ENCODE measurements around the gene SURF6. TPM values are rescaled to one million over a fixed set of nuclear protein-coding genes. Genes with fewer than 3 reads are reported as not detected.

Gene SURF6
- total and polyA plus RNA-seq, 2 experiments from 2014 or later, result 17.6 to 27.6 TPM

DNA sequence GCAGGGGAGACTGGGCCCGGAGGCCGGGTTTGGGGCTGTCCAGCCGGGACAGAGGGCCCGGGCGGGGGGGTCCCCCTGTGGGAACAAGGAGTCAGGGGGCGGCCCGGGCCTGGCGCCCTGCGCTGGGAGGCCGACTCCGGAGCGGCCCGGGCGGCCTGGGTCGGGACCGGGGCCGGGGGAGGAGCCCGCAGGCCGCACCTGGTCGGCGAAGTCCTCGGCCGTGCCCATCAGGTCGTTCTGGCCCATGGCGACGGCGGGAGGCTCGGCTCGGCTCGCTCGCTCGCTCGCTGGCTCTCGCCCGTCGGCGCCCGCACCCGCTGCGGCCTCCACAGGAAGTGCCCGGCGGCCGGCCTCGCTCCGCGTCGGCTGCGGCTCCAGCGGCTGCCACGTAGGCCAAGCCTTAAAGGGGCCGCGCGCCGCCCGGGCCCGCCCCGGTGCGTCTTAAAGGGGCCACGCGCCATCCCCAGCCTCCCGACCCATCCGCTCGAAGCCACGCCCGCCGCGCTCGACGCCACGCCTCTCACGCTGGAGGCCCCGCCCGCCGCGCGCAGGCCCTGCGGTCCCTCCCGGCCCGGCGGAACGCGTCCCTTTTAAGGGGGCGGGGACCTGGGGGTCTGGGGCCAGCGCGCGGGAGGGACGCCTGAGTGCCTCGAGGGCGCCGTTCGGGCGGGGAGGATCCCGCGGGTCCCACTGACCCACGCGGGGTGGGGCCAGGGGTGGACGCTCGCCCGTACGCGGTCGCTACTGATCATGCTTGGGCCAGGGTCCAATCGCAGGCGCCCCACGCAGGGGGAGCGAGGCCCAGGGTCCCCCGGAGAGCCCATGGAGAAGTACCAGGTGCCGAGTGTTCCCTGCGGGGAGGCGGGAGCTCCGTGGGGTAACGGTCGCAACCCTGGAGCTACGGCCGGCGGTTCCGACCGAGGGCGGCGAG, 40.0 kb upstream of the SURF6 start, which contains the start of the genes STKLD1 and SURF4:
Gene STKLD1 (plus strand): TSS at position 643 of the 931 bp plus-strand sequence. CDS start 108 bp downstream, at position 751.
Gene SURF4 (minus strand): TSS at position 337 of the 931 bp plus-strand sequence. CDS start 91 bp downstream, at position 246.
- peaks cover 38% of the 10 kb centered on the region for H4K20me1 ChIP-seq (replicated peaks; ENCODE audit: insufficient read depth)
- peaks cover 29% of the 10 kb centered on the region for H3K27me3 Mint-ChIP-seq (ENCODE audit: insufficient read depth, low read depth, poor library complexity)
- peaks cover 10% of the 10 kb centered on the region; the same call in 1 of the 2 replicates for H3K4me1 ChIP-seq (ENCODE audit: insufficient read depth)
- H3K36me3 ChIP-seq (ENCODE audit: insufficient read depth), result peaks cover 7% of the 10 kb centered on the region; the same call in 1 of the 2 replicates
- peak; percentile 90 for ATAC-seq
- H3K4me1 Mint-ChIP-seq, result peaks cover 14% of the 10 kb centered on the region
- peaks cover 23% of the 10 kb centered on the region for H3K36me3 Mint-ChIP-seq (ENCODE audit: low read depth)
- H3K9me2 ChIP-seq (ENCODE audit: insufficient read depth), result no peaks in the 10 kb centered on the region
- H3K27ac ChIP-seq (ENCODE audit: low read depth), result no peak within 1 kb of the TSS; the same call in 1 of the 2 replicates
- peak within 1 kb of the TSS; percentile 72; the same call in 1 of the 2 replicates for H2AFZ ChIP-seq
- peak within 1 kb of the TSS; percentile 90 for H3K4me2 ChIP-seq
- H3K27ac Mint-ChIP-seq, result peak within 1 kb of the TSS; percentile 91
- TF ChIP-seq, protein P1, sequence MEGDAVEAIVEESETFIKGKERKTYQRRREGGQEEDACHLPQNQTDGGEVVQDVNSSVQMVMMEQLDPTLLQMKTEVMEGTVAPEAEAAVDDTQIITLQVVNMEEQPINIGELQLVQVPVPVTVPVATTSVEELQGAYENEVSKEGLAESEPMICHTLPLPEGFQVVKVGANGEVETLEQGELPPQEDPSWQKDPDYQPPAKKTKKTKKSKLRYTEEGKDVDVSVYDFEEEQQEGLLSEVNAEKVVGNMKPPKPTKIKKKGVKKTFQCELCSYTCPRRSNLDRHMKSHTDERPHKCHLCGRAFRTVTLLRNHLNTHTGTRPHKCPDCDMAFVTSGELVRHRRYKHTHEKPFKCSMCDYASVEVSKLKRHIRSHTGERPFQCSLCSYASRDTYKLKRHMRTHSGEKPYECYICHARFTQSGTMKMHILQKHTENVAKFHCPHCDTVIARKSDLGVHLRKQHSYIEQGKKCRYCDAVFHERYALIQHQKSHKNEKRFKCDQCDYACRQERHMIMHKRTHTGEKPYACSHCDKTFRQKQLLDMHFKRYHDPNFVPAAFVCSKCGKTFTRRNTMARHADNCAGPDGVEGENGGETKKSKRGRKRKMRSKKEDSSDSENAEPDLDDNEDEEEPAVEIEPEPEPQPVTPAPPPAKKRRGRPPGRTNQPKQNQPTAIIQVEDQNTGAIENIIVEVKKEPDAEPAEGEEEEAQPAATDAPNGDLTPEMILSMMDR (conservative IDR thresholded peaks at IDR 0.05; ENCODE audit: low read depth in 2 of 2), result no peak
- TF ChIP-seq EZH2phosphoT487 (IDR thresholded peaks at IDR 0.05; ENCODE audit: unreplicated experiment) (no peak), NANOG (IDR thresholded peaks at IDR 0.05; ENCODE audit: borderline replicate concordance) (no peak), ZNF331 (CRISPR knock-in tag; IDR thresholded peaks at IDR 0.05; ENCODE audit: low read depth) (no peak), JUNB (IDR thresholded peaks at IDR 0.05; ENCODE audit: unreplicated experiment) (no peak), POLR2AphosphoS5 (IDR thresholded peaks at IDR 0.05; ENCODE audit: low read depth) (peak; percentile 70), ZNF114 (CRISPR knock-in tag; IDR thresholded peaks at IDR 0.05) (no peak), CREB1 (CRISPR knock-in tag; IDR thresholded peaks at IDR 0.05; ENCODE audit: low read depth) (peak; percentile 81), EZH2 (IDR thresholded peaks at IDR 0.05; ENCODE audit: low read depth, unreplicated experiment) (no peak)
- TF ChIP-seq, protein P2, sequence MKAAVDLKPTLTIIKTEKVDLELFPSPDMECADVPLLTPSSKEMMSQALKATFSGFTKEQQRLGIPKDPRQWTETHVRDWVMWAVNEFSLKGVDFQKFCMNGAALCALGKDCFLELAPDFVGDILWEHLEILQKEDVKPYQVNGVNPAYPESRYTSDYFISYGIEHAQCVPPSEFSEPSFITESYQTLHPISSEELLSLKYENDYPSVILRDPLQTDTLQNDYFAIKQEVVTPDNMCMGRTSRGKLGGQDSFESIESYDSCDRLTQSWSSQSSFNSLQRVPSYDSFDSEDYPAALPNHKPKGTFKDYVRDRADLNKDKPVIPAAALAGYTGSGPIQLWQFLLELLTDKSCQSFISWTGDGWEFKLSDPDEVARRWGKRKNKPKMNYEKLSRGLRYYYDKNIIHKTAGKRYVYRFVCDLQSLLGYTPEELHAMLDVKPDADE (IDR thresholded peaks at IDR 0.05), result no peak; the same call in 1 of the 2 replicates
- DNase-seq (ENCODE audit: low spot score), result peak; percentile 98
- no peaks in the 10 kb centered on the region for H3F3A ChIP-seq (replicated peaks; ENCODE audit: low read depth)
- peaks cover 45% of the 10 kb centered on the region for H3K79me2 ChIP-seq (replicated peaks; ENCODE audit: insufficient read depth)
- H3K27me3 ChIP-seq (ENCODE audit: insufficient read depth), result peaks cover 13% of the 10 kb centered on the region
- peak within 1 kb of the TSS; percentile 98 for H3K4me3 Mint-ChIP-seq
- peak within 1 kb of the TSS; percentile 98 for H3K4me3 ChIP-seq
- H3K9me3 Mint-ChIP-seq, result peaks cover 14% of the 10 kb centered on the region; the same call in 2 of the 3 replicates
